ENCODE results near the gene UCK2.
A peak's percentile ranks its signal among the peaks of the same experiment; 100 is the strongest.

The UCK2 gene

GRCh38 chr1:165884009-165884689 lies 56.7 kb downstream of the UCK2 start:
- no peak for DNase-seq

GRCh38 chr1:165884690-165885304 lies 57.4 kb downstream of the UCK2 start:
- no peak for DNase-seq

- no peak for DNase-seq
Observed at GRCh38 chr1:165885305-165885694, 57.9 kb downstream of the UCK2 start.

GRCh38 chr1:165886193-165886592 lies 58.8 kb downstream of the UCK2 start:
- no peak for DNase-seq

GRCh38 chr1:165886983-165887382 lies 59.6 kb downstream of the UCK2 start:
- no peak for DNase-seq

GRCh38 chr1:165887877-165888551 lies 60.6 kb downstream of the UCK2 start:
- no peak for DNase-seq

GRCh38 chr1:165888552-165888920 lies 61.1 kb downstream of the UCK2 start:
- DNase-seq, result no peak

GRCh38 chr1:165890684-165891083 lies 63.3 kb downstream of the UCK2 start:
- DNase-seq, result no peak

GRCh38 chr1:165891111-165891860 lies 63.9 kb downstream of the UCK2 start:
- no peak for DNase-seq

GRCh38 chr1:165892935-165893334 lies 65.5 kb downstream of the UCK2 start:
- no peak for DNase-seq

- no peak for DNase-seq
Observed at GRCh38 chr1:165893507-165893906, 66.1 kb downstream of the UCK2 start.

GRCh38 chr1:165894591-165894990 lies 67.2 kb downstream of the UCK2 start:
- DNase-seq, result no peak

- no peak for DNase-seq
Observed at GRCh38 chr1:165895451-165895871, 68.0 kb downstream of the UCK2 start.

- DNase-seq, result no peak
Observed at GRCh38 chr1:165896277-165896676, 68.9 kb downstream of the UCK2 start.

GRCh38 chr1:165897326-165898303 lies 70.2 kb downstream of the UCK2 start:
- DNase-seq, result no peak

- no peak for DNase-seq
Observed at GRCh38 chr1:165898837-165899236, 71.4 kb downstream of the UCK2 start.

- no peak for DNase-seq
Observed at GRCh38 chr1:165899461-165899941, 72.1 kb downstream of the UCK2 start.

- DNase-seq, result peak; percentile 63
Observed at GRCh38 chr1:165900576-165901380, 73.4 kb downstream of the UCK2 start.

- DNase-seq, result no peak
Observed at GRCh38 chr1:165902565-165902964, 75.2 kb downstream of the UCK2 start.

- peak; percentile 59 for DNase-seq
Observed at GRCh38 chr1:165903672-165904071, 76.3 kb downstream of the UCK2 start.

GRCh38 chr1:165904948-165905347 lies 77.5 kb downstream of the UCK2 start:
- DNase-seq, result no peak

All from DMS79 (cell line).